Activated T-cell treated with anti-CD3 and anti-CD28 coated beads, Interleukin-2, amount 50 U/mL, for 72 hours (primary cell): ENCODE measurements around the gene ATOSA. TPM values are rescaled to one million over a fixed set of nuclear protein-coding genes. Genes with fewer than 3 reads are reported as not detected.
A peak's percentile ranks its signal among the peaks of the same experiment; 100 is the strongest.

ENCODE experiments used
- ATAC-seq, 2 donors: fragments of 150-1000 bp; cut with Tn5 transposase; replicated peaks in 1 of 2; 2 replicates each; pipeline ENCODE4 v1.10.0; 2021; ENCODE audit warnings: moderate library complexity in 2 of 2, mild to moderate bottlenecking in 1 of 2
- DNase-seq, 2 donors: peaks; one replicate each; pipeline ENCODE4 v3.0.0; 2021 to 2022; ENCODE audit warnings: mixed read lengths in 1 of 2
- H3K27ac Mint-ChIP-seq: one replicate; pipeline ENCODE4 v1.8.0; 2022; ENCODE audit warnings: mild to moderate bottlenecking, moderate library complexity, mixed read lengths
- H3K27me3 Mint-ChIP-seq: one replicate; pipeline ENCODE4 v1.8.0; 2022; ENCODE audit warnings: low read depth, mixed read lengths
- H3K36me3 Mint-ChIP-seq, 2 donors: one replicate each; pipeline ENCODE4 v1.8.0; 2022; ENCODE audit warnings: mixed read lengths in 2 of 2, mild to moderate bottlenecking in 1 of 2; ENCODE audit not compliant: insufficient read depth in 2 of 2
- H3K4me1 Mint-ChIP-seq: one replicate; pipeline ENCODE4 v1.8.0; 2022; ENCODE audit warnings: low read depth, mixed read lengths
- H3K4me3 Mint-ChIP-seq, 2 donors: one replicate each; pipeline ENCODE4 v1.8.0; 2022; ENCODE audit warnings: mild to moderate bottlenecking in 2 of 2, mixed read lengths in 2 of 2, moderate library complexity in 2 of 2
- H3K9me3 Mint-ChIP-seq, 2 donors: one replicate each; pipeline ENCODE4 v1.8.0; 2022; ENCODE audit warnings: mixed read lengths in 2 of 2
- total RNA-seq, 2 donors: library from RNA; stranded (reverse); gene quantifications; one replicate each; pipeline ENCODE4 v1.2.3, GENCODE V29; 2022

Gene ATOSA
- 10 to 100 TPM; 37.2 to 41.7 TPM for total RNA-seq

GRCh38 chr15:52679232-52680040, at the start of gene ATOSA:
Gene ATOSA, minus strand, starts transcription at chr15:52679388. Its CDS starts 1,367 bp downstream, at chr15:52678021.
- ATAC-seq: peak; percentile 91

GRCh38 chr15:52728899-52729298, 49.7 kb upstream of the ATOSA start:
- no peaks in the 10 kb centered on the region for H3K9me3 Mint-ChIP-seq
- H3K4me3 Mint-ChIP-seq: no peak overlapping the region
- ATAC-seq: peak in 1 of 2 donors; percentile 27
- H3K4me1 Mint-ChIP-seq: peaks cover 30% of the 10 kb centered on the region
- H3K27me3 Mint-ChIP-seq: no peaks in the 10 kb centered on the region
- no peak overlapping the region for H3K27ac Mint-ChIP-seq
- DNase-seq: no peak
- no peaks in the 10 kb centered on the region for H3K36me3 Mint-ChIP-seq

More at GRCh38 chr15:52679232-52680040, at the start of gene ATOSA:
- DNase-seq: peak; percentile 94
- no peaks in the 10 kb centered on the region for H3K27me3 Mint-ChIP-seq
- peaks cover 42% of the 10 kb centered on the region for H3K4me1 Mint-ChIP-seq
- H3K4me3 Mint-ChIP-seq: peak within 1 kb of the TSS; percentile 94 to 100
- peak within 1 kb of the TSS; percentile 98 for H3K27ac Mint-ChIP-seq
- H3K36me3 Mint-ChIP-seq: peaks cover 8 to 15% of the 10 kb centered on the region in 2 donors
- no peaks in the 10 kb centered on the region for H3K9me3 Mint-ChIP-seq

- no peak overlapping the region for H3K4me3 Mint-ChIP-seq
- H3K27me3 Mint-ChIP-seq: no peaks in the 10 kb centered on the region
- H3K4me1 Mint-ChIP-seq: peaks cover 30% of the 10 kb centered on the region
- DNase-seq (no peak), ATAC-seq (no peak)
- no peak overlapping the region for H3K27ac Mint-ChIP-seq
- H3K36me3 Mint-ChIP-seq: no peaks in the 10 kb centered on the region
- no peaks in the 10 kb centered on the region for H3K9me3 Mint-ChIP-seq
Measured at GRCh38 chr15:52727815-52728214, 48.6 kb upstream of the ATOSA start.

GRCh38 chr15:52726195-52726594, 47.0 kb upstream of the ATOSA start:
- Mint-ChIP-seq H3K27me3 (no peaks in the 10 kb centered on the region), H3K4me1 (peaks cover 22% of the 10 kb centered on the region), H3K9me3 (no peaks in the 10 kb centered on the region), H3K4me3 (no peak overlapping the region), H3K27ac (no peak overlapping the region), H3K36me3 (no peaks in the 10 kb centered on the region)
- ATAC-seq (no peak), DNase-seq (no peak)

- Mint-ChIP-seq H3K27me3 (no peaks in the 10 kb centered on the region), H3K4me1 (no peaks in the 10 kb centered on the region), H3K27ac (no peak overlapping the region), H3K4me3 (no peak overlapping the region), H3K36me3 (no peaks in the 10 kb centered on the region), H3K9me3 (no peaks in the 10 kb centered on the region)
- ATAC-seq (no peak), DNase-seq (no peak)
Measured at GRCh38 chr15:52718551-52718950, 39.4 kb upstream of the ATOSA start.

GRCh38 chr15:52717924-52718323, 38.7 kb upstream of the ATOSA start:
- ATAC-seq (no peak), DNase-seq (no peak)
- Mint-ChIP-seq H3K27me3 (no peaks in the 10 kb centered on the region), H3K9me3 (no peaks in the 10 kb centered on the region), H3K27ac (no peak overlapping the region), H3K4me3 (no peak overlapping the region), H3K4me1 (no peaks in the 10 kb centered on the region), H3K36me3 (no peaks in the 10 kb centered on the region)

- ATAC-seq: no peak
- H3K27ac Mint-ChIP-seq: no peak overlapping the region
- H3K9me3 Mint-ChIP-seq: no peaks in the 10 kb centered on the region
- H3K27me3 Mint-ChIP-seq: no peaks in the 10 kb centered on the region
- DNase-seq: no peak
- H3K36me3 Mint-ChIP-seq: no peaks in the 10 kb centered on the region
- H3K4me3 Mint-ChIP-seq: no peak overlapping the region
- H3K4me1 Mint-ChIP-seq: no peaks in the 10 kb centered on the region
Measured at GRCh38 chr15:52717481-52717880, 38.3 kb upstream of the ATOSA start.

GRCh38 chr15:52716536-52716935, 37.3 kb upstream of the ATOSA start:
- no peaks in the 10 kb centered on the region for H3K27me3 Mint-ChIP-seq
- no peaks in the 10 kb centered on the region for H3K9me3 Mint-ChIP-seq
- no peaks in the 10 kb centered on the region for H3K36me3 Mint-ChIP-seq
- no peak overlapping the region for H3K27ac Mint-ChIP-seq
- no peak for DNase-seq
- no peak for ATAC-seq
- no peaks in the 10 kb centered on the region for H3K4me1 Mint-ChIP-seq
- H3K4me3 Mint-ChIP-seq: no peak overlapping the region

GRCh38 chr15:52715411-52715810, 36.2 kb upstream of the ATOSA start:
- DNase-seq (no peak), ATAC-seq (no peak)
- Mint-ChIP-seq H3K27ac (no peak overlapping the region), H3K4me1 (peaks cover 5% of the 10 kb centered on the region), H3K36me3 (no peaks in the 10 kb centered on the region), H3K4me3 (no peak overlapping the region), H3K27me3 (no peaks in the 10 kb centered on the region), H3K9me3 (peaks cover 0 to 3% of the 10 kb centered on the region in 2 donors)

GRCh38 chr15:52714968-52715367, 35.8 kb upstream of the ATOSA start:
- no peaks in the 10 kb centered on the region for H3K27me3 Mint-ChIP-seq
- H3K36me3 Mint-ChIP-seq: no peaks in the 10 kb centered on the region
- no peak overlapping the region for H3K27ac Mint-ChIP-seq
- H3K4me3 Mint-ChIP-seq: no peak overlapping the region
- DNase-seq: no peak
- H3K4me1 Mint-ChIP-seq: peaks cover 9% of the 10 kb centered on the region
- peaks cover 0 to 3% of the 10 kb centered on the region in 2 donors for H3K9me3 Mint-ChIP-seq
- no peak for ATAC-seq

GRCh38 chr15:52710708-52711389, 31.7 kb upstream of the ATOSA start:
- peaks cover 16% of the 10 kb centered on the region for H3K4me1 Mint-ChIP-seq
- H3K4me3 Mint-ChIP-seq: peak overlapping the region in 1 of 2 donors; percentile 5
- no peak for DNase-seq
- peak overlapping the region; percentile 4 for H3K27ac Mint-ChIP-seq
- no peaks in the 10 kb centered on the region for H3K36me3 Mint-ChIP-seq
- peaks cover 0 to 3% of the 10 kb centered on the region in 2 donors for H3K9me3 Mint-ChIP-seq
- ATAC-seq: peak; percentile 95
- H3K27me3 Mint-ChIP-seq: no peaks in the 10 kb centered on the region

GRCh38 chr15:52710050-52710707, 31.0 kb upstream of the ATOSA start:
- H3K4me1 Mint-ChIP-seq: peaks cover 16% of the 10 kb centered on the region
- H3K27ac Mint-ChIP-seq: no peak overlapping the region
- ATAC-seq (peak; percentile 15 to 32), DNase-seq (no peak)
- H3K27me3 Mint-ChIP-seq: no peaks in the 10 kb centered on the region
- peak overlapping the region in 1 of 2 donors; percentile 5 for H3K4me3 Mint-ChIP-seq
- no peaks in the 10 kb centered on the region for H3K36me3 Mint-ChIP-seq
- peaks cover 0 to 3% of the 10 kb centered on the region in 2 donors for H3K9me3 Mint-ChIP-seq
